Kidney (tissue), 14 donors: ENCODE measurements around the gene MPPED1. TPM values are rescaled to one million over a fixed set of nuclear protein-coding genes. Genes with fewer than 3 reads are reported as not detected.

Experiments
- DNase-seq, 5 donors: peaks; one replicate each; pipeline ENCODE4 v3.0.0-alpha.2; 2013 to 2020
- FAIRE-seq: peaks from 2 replicates; lab custom pipeline; 2012; peaks lifted over from hg19 to GRCh38; lab: Jason Lieb, UNC
- H3K27ac ChIP-seq, 2 donors: one replicate each; pipeline ENCODE4 v1.7.0; 2013; ENCODE audit warnings: low read depth in 2 of 2, low read length in 2 of 2, inconsistent platforms in 1 of 2
- H3K27me3 ChIP-seq: one replicate; pipeline ENCODE4 v1.7.1; 2013; ENCODE audit warnings: low read length, inconsistent platforms; ENCODE audit not compliant: control insufficient read depth, insufficient read depth
- H3K36me3 ChIP-seq, 3 donors: one replicate each; pipeline versions ENCODE4 v1.7.0 to v1.7.1; 2013; ENCODE audit warnings: low read length in 3 of 3, control low read depth in 1 of 3, inconsistent platforms in 1 of 3; ENCODE audit not compliant: insufficient read depth in 3 of 3, control insufficient read depth in 2 of 3
- H3K4me1 ChIP-seq, 3 donors: one replicate each; pipeline versions ENCODE4 v1.7.0 to v1.7.1; 2013; ENCODE audit warnings: low read length in 3 of 3, inconsistent platforms in 1 of 3, low read depth in 1 of 3; ENCODE audit not compliant: control insufficient read depth in 2 of 3, insufficient read depth in 2 of 3
- H3K4me3 ChIP-seq, 3 donors: one replicate each; pipeline versions ENCODE4 v1.7.0 to v1.8.1; 2013; ENCODE audit warnings: low read length in 3 of 3, control low read depth in 1 of 3, inconsistent platforms in 1 of 3
- H3K9ac ChIP-seq, 3 donors: one replicate each; pipeline versions ENCODE4 v1.7.0 to v1.7.1; 2013; ENCODE audit warnings: low read length in 3 of 3, control low read depth in 1 of 3, inconsistent platforms in 1 of 3
- H3K9me3 ChIP-seq, 3 donors: one replicate each; pipeline versions ENCODE4 v1.7.0 to v1.7.1; 2013; ENCODE audit warnings: low read length in 3 of 3, control low read depth in 1 of 3, inconsistent platforms in 1 of 3; ENCODE audit not compliant: control insufficient read depth in 2 of 3, insufficient read depth in 1 of 3
- CTCF ChIP-seq: IDR thresholded peaks from 3 replicates; pipeline ENCODE4 v1.5.1; 2012; ENCODE audit warnings: mild to moderate bottlenecking, moderate library complexity, borderline replicate concordance; ENCODE audit not compliant: insufficient read depth; ENCODE audit errors: extremely low read depth
- intact Hi-C: fragments of 100-400 bp; cut with DNase I; formaldehyde crosslinking; loops from one replicate; pipeline ENCODE4 v1.11.1; 2022
- polyA plus RNA-seq: library from polyadenylated mRNA; stranded (reverse); fragments of 350-450 nt; fragmentation: Illumina TruSeq; extraction: RNeasy Lipid Tissue Mini Kit (QIAGEN cat#74804); gene quantifications from one replicate; pipeline ENCODE4 v1.2.3, GENCODE V29; 2014; ENCODE audit warnings: low read depth, low replicate concordance; ENCODE audit not compliant: insufficient read depth
- total RNA-seq: library from RNA; stranded (reverse); fragmentation: NEBNext Ultra II Directional; extraction: Animal tissue kit (Norgen Biotek cat#: 25700); gene quantifications from one replicate; pipeline ENCODE4 v1.2.1, GENCODE V29; 2021
- donor health status: control.
- donor health status: control.
- donor health status: control.
- donor health status: control.
- donor health status: control.
- donor health status: DM: yes; HTN: yes; CAD: no.
- donor health status: Normal renal cell carcinoma (clear cell type).

The MPPED1 gene
- total and polyA plus RNA-seq, 2 donors from 2014 or later, result not detected

GRCh38 chr22:43413826-43414225 lies 2.0 kb downstream of the MPPED1 start:
- Histone ChIP-seq H3K4me1 (no peaks in the 10 kb centered on the region), H3K27ac (no peak overlapping the region), H3K27me3 (peaks cover 9% of the 10 kb centered on the region), H3K9me3 (no peaks in the 10 kb centered on the region), H3K4me3 (no peak overlapping the region), H3K36me3 (no peaks in the 10 kb centered on the region), H3K9ac (no peak overlapping the region)
- no peak for TF ChIP-seq CTCF
- intact Hi-C loops, result no loop called here
- FAIRE-seq, result no peak
- no peak for DNase-seq

- DNase-seq, result no peak
- no peaks in the 10 kb centered on the region for H3K36me3 ChIP-seq
- H3K27ac ChIP-seq, result no peak overlapping the region
- no peaks in the 10 kb centered on the region for H3K9me3 ChIP-seq
- H3K4me1 ChIP-seq, result no peaks in the 10 kb centered on the region
- H3K27me3 ChIP-seq, result peaks cover 9% of the 10 kb centered on the region
- intact Hi-C loops, result no loop called here
- H3K4me3 ChIP-seq, result no peak overlapping the region
- FAIRE-seq, result no peak
- TF ChIP-seq CTCF, result no peak
- no peak overlapping the region for H3K9ac ChIP-seq
These were observed 3.9 kb downstream of the MPPED1 start for GRCh38 chr22:43415681-43416080.

GRCh38 chr22:43417555-43417954 lies 5.7 kb downstream of the MPPED1 start:
- H3K36me3 ChIP-seq, result no peaks in the 10 kb centered on the region
- FAIRE-seq, result no peak
- no peak overlapping the region for H3K4me3 ChIP-seq
- H3K27me3 ChIP-seq, result peaks cover 7% of the 10 kb centered on the region
- H3K9ac ChIP-seq, result no peak overlapping the region
- no peak for TF ChIP-seq CTCF
- no peaks in the 10 kb centered on the region for H3K9me3 ChIP-seq
- no peak overlapping the region for H3K27ac ChIP-seq
- intact Hi-C loops, result no loop called here
- no peaks in the 10 kb centered on the region for H3K4me1 ChIP-seq
- no peak for DNase-seq
